B cell (primary cell): ENCODE measurements around the gene CCDC38. TPM values are rescaled to one million over a fixed set of nuclear protein-coding genes. Genes with fewer than 3 reads are reported as not detected.

Experiments
- ATAC-seq: fragments of 200-7000 bp; cut with Tn5 transposase; one replicate; pipeline ENCODE4 v1.10.0; 2021; ENCODE audit warnings: low read depth, mild to moderate bottlenecking, moderate number of reproducible peaks, moderate library complexity
- CTCF ChIA-PET: fragments of 350-600 bp; sonication (Branson Sonifier 250); formaldehyde crosslinking; loops from one replicate; lab custom pipeline; 2021; ENCODE audit warnings: antibody characterized with exemption, inconsistent platforms; lab: Charles Lee
- POLR2A ChIA-PET: fragments of 350-600 bp; sonication (Branson Sonifier 250); formaldehyde crosslinking; loops from one replicate; lab custom pipeline; 2021; ENCODE audit warnings: antibody characterized with exemption; lab: Charles Lee
- DNase-seq: peaks from one replicate; pipeline ENCODE4 v3.0.0; 2013
- H2AFZ ChIP-seq: 2 replicates; pipeline ENCODE4 v1.6.1; 2012; ENCODE audit warnings: mild to moderate bottlenecking, low read depth, low read length; ENCODE audit not compliant: insufficient read depth, poor library complexity, severe bottlenecking
- H3K27ac ChIP-seq, 2 donors: 1 replicate in 1 of 2; 2 replicates in 1 of 2; pipeline ENCODE4 v1.5.1; 2012 to 2013; ENCODE audit warnings: low read length in 2 of 2, mild to moderate bottlenecking in 2 of 2, moderate library complexity in 1 of 2
- H3K27me3 ChIP-seq, 4 experiments: fragments of 200-600 bp in 1 of 4; sonication (generic) in 1 of 4; replicated peaks in 1 of 4; 1 replicate in 2 of 4; 2 replicates in 2 of 4; pipeline versions ENCODE4 v1.6.1 to v1.7.0; 2013 to 2016; ENCODE audit warnings: low read length in 3 of 4, mild to moderate bottlenecking in 2 of 4, mixed read lengths in 1 of 4, moderate library complexity in 1 of 4; ENCODE audit not compliant: insufficient read depth in 4 of 4, control insufficient read depth in 3 of 4; ENCODE audit errors: control extremely low read depth in 1 of 4
- H3K36me3 ChIP-seq, 2 experiments: replicated peaks in 1 of 2; 1 replicate in 1 of 2; 2 replicates in 1 of 2; pipeline versions ENCODE4 v1.6.1 to v1.7.1; 2013; ENCODE audit warnings: low read length in 1 of 2; ENCODE audit not compliant: insufficient read depth in 2 of 2, control insufficient read depth in 1 of 2; ENCODE audit errors: control extremely low read depth in 1 of 2, extremely low read depth in 1 of 2
- H3K4me1 ChIP-seq, 2 donors: fragments of 200-600 bp in 1 of 2; sonication (generic) in 1 of 2; 1 replicate in 1 of 2; 2 replicates in 1 of 2; pipeline versions ENCODE4 v1.5.1 to v1.6.1; 2013 to 2017; ENCODE audit warnings: low read length in 2 of 2; ENCODE audit not compliant: control insufficient read depth in 2 of 2, insufficient read depth in 2 of 2
- H3K4me2 ChIP-seq: replicated peaks from 2 replicates; pipeline ENCODE3; 2012; ENCODE audit warnings: mild to moderate bottlenecking, low read depth, low read length; ENCODE audit not compliant: poor library complexity, severe bottlenecking
- H3K4me3 ChIP-seq, 5 experiments: fragments of 200-600 bp in 1 of 5; sonication (generic) in 1 of 5; 1 replicate in 3 of 5; 2 replicates in 2 of 5; pipeline versions ENCODE4 v1.5.1 to v1.7.0; 2011 to 2016; ENCODE audit warnings: low read length in 4 of 5, mild to moderate bottlenecking in 4 of 5, low read depth in 2 of 5, control low read depth in 1 of 5, moderate library complexity in 1 of 5; ENCODE audit not compliant: insufficient read depth in 1 of 5; ENCODE audit errors: control extremely low read depth in 1 of 5, extremely low read depth in 1 of 5
- H3K79me2 ChIP-seq: fragments of 200-600 bp; sonication (generic); one replicate; pipeline ENCODE4 v1.6.0; 2016; ENCODE audit warnings: low read length; ENCODE audit not compliant: control insufficient read depth, insufficient read depth
- H3K9ac ChIP-seq: fragments of 200-600 bp; sonication (generic); 2 replicates; pipeline ENCODE4 v1.6.1; 2017; ENCODE audit warnings: mild to moderate bottlenecking, low read length, moderate library complexity
- H3K9me3 ChIP-seq, 3 donors: one replicate each; pipeline versions ENCODE4 v1.6.1 to v1.7.1; 2013; ENCODE audit warnings: low read length in 2 of 3; ENCODE audit not compliant: control insufficient read depth in 2 of 3, insufficient read depth in 1 of 3; ENCODE audit errors: control extremely low read depth in 1 of 3
- H4K20me1 ChIP-seq: 2 replicates; pipeline ENCODE4 v1.6.0; 2012; ENCODE audit warnings: mild to moderate bottlenecking, low read length; ENCODE audit not compliant: insufficient read depth, control insufficient read depth, poor library complexity, severe bottlenecking
- H3K27ac Mint-ChIP-seq: one replicate; pipeline ENCODE4 v1.8.0; 2021; ENCODE audit warnings: mixed read lengths
- H3K27me3 Mint-ChIP-seq: one replicate; pipeline ENCODE4 v1.8.0; 2021; ENCODE audit warnings: mixed read lengths
- H3K4me1 Mint-ChIP-seq: one replicate; pipeline ENCODE4 v1.8.0; 2021; ENCODE audit warnings: mixed read lengths
- H3K4me3 Mint-ChIP-seq: one replicate; pipeline ENCODE4 v1.8.0; 2021; ENCODE audit warnings: mixed read lengths
- H3K9me3 Mint-ChIP-seq: one replicate; pipeline ENCODE4 v1.8.0; 2022; ENCODE audit warnings: mixed read lengths; ENCODE audit not compliant: insufficient read depth
- EZH2 ChIP-seq: IDR thresholded peaks from 2 replicates; pipeline ENCODE4 v1.6.1; 2012; ENCODE audit warnings: borderline replicate concordance, low read depth, mild to moderate bottlenecking, moderate library complexity, low read length; ENCODE audit not compliant: insufficient read depth, poor library complexity, severe bottlenecking
- WGBS: methylation state at CpG from one replicate; pipeline ENCODE4 v1.1.5; 2013; ENCODE audit warnings: missing lambda C conversion rate; ENCODE audit not compliant: insufficient coverage; 5-methylcytosine and 5-hydroxymethylcytosine counted together
- intact Hi-C: fragments of 100-400 bp; cut with micrococcal nuclease; formaldehyde crosslinking; loops from one replicate; pipeline ENCODE4 v1.10.0; 2022
- polyA plus RNA-seq: library from polyadenylated mRNA; depleted of rRNA; stranded (reverse); fragments of >200 nt; gene quantifications from 2 replicates; pipeline ENCODE4 v1.2.3, GENCODE V29; 2012
- total RNA-seq, 2 donors: library from RNA; stranded (reverse); fragments of 120-200 nt in 1 of 2; gene quantifications; 1 replicate in 1 of 2; 2 replicates in 1 of 2; pipeline versions ENCODE4 v1.2.3 to v1.2.4, GENCODE V29; 2013 to 2022
- TF ChIP-seq, protein P1 (sequence below): fragments of 200-600 bp; IDR thresholded peaks from one replicate; pipeline ENCODE4 v1.8.0; 2022; ENCODE audit warnings: antibody characterized with exemption, mild to moderate bottlenecking

CCDC38 gene
- total and polyA plus RNA-seq, 2 donors (not counting 1 experiment from before 2014, with no cell fraction given): 1.3 TPM; not detected in 1

DNA sequence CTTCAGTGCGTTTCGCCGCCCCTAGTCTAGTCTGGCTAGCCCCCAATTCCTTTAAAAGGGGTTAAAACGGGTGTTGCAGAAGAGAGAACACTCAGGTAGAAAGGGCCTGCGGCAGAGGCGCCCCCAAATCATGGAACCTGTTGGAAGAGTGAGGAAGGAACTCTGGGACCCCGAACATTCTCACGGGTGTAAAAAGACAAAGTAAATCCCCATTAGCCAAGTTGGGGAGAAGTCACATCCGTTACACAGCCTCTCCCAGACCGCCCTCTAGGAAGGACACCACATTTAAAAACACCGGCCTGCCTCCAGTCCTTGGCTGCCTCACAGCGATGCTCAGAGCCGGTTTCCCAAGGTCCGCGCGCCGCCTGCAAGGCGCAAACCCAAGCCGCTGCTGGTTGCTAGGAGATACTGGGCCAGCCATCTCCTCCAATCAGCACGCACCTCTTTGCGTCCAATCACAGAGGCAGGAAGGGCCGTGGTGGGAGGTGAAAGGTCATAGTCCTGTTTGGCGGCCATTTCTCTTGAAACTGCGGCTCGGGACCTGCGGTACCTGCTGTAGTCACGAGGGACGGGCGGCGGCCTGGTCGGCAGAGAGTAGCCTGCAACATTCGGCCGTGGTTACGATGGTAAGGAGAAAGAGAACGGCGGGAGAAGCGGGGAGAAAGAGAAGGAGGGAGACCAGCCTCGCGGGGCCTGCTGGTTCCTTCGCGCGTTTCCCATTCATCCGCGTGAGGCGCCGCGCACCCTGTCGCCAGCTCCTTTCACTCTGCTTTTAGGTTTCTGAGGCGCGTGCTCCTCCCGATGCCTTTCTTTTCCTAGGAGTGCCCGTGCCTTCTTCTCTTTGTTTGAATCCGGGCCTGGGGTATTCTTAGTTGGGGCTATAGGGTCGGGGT, 83.7 kb downstream of the CCDC38 start, which contains the start of gene SNRPF:
TSS of gene SNRPF (plus strand) at position 502 of the 893 bp plus-strand sequence. CDS start at position 624, 122 bp downstream.
- H3K27ac Mint-ChIP-seq: peak within 1 kb of the TSS; percentile 37
- no peaks in the 10 kb centered on the region for H4K20me1 ChIP-seq
- H3K4me3 Mint-ChIP-seq: no peak within 1 kb of the TSS
- intact Hi-C loops: loop anchor here (1.0 to 10.0 kb wide), 8 partner anchors 84 to 1049 kb away; partner anchors contain the start of genes AMDHD1, CCDC38, CFAP54 and ELK3
- DNase-seq: peak; percentile 97
- peak within 1 kb of the TSS; percentile 88 for H3K4me2 ChIP-seq
- TF ChIP-seq EZH2: no peak
- TF ChIP-seq, protein P1, sequence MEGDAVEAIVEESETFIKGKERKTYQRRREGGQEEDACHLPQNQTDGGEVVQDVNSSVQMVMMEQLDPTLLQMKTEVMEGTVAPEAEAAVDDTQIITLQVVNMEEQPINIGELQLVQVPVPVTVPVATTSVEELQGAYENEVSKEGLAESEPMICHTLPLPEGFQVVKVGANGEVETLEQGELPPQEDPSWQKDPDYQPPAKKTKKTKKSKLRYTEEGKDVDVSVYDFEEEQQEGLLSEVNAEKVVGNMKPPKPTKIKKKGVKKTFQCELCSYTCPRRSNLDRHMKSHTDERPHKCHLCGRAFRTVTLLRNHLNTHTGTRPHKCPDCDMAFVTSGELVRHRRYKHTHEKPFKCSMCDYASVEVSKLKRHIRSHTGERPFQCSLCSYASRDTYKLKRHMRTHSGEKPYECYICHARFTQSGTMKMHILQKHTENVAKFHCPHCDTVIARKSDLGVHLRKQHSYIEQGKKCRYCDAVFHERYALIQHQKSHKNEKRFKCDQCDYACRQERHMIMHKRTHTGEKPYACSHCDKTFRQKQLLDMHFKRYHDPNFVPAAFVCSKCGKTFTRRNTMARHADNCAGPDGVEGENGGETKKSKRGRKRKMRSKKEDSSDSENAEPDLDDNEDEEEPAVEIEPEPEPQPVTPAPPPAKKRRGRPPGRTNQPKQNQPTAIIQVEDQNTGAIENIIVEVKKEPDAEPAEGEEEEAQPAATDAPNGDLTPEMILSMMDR: peak; percentile 18
- H3K27me3 Mint-ChIP-seq: peaks cover 9% of the 10 kb centered on the region
- under 1% methylated on average over 45 of the region's 54 CpGs for WGBS
- H3K36me3 ChIP-seq: peaks cover 2 to 26% of the 10 kb centered on the region in 2 experiments
- peak within 1 kb of the TSS; percentile 83 to 95 for H3K27ac ChIP-seq
- H3K4me3 ChIP-seq: peak within 1 kb of the TSS; percentile 70 to 89 (median 76)
- peak within 1 kb of the TSS; percentile 96 for H3K9ac ChIP-seq
- peak; percentile 96 for ATAC-seq
- peaks cover 14% of the 10 kb centered on the region for H3K4me1 Mint-ChIP-seq
- no peaks in the 10 kb centered on the region for H3K9me3 Mint-ChIP-seq
- CTCF ChIA-PET: no interaction called here
- peaks cover 24 to 28% of the 10 kb centered on the region in 2 donors for H3K4me1 ChIP-seq
- peaks cover 49% of the 10 kb centered on the region for H3K79me2 ChIP-seq
- no peaks in the 10 kb centered on the region for H3K9me3 ChIP-seq
- H2AFZ ChIP-seq: peak within 1 kb of the TSS; percentile 91
- POLR2A ChIA-PET: no interaction called here
- peaks cover 0 to 11% (median 9%) of the 10 kb centered on the region in 4 experiments for H3K27me3 ChIP-seq
